GM12878 (cell line): Measurements from ENCODE around the gene DPP6. TPM values are rescaled to one million over a fixed set of nuclear protein-coding genes. Genes with fewer than 3 reads are reported as not detected.

Experiments used
- ATAC-seq: fragments of 200-7000 bp; cut with Tn5 transposase; 3 replicates; pipeline ENCODE4 v1.9.1; 2020; ENCODE audit warnings: mild to moderate bottlenecking, moderate library complexity
- BruUV-seq: library from RNA; stranded (reverse); fragments of 400-500 nt; replicated peaks from 2 replicates; lab custom pipeline; 2021; lab: Mats Ljungman, UMichigan
- CTCF ChIA-PET: fragments of 300-600 bp; sonication (Branson Sonifier 250); formaldehyde crosslinking; extraction: SDS; loops from one replicate; lab custom pipeline; 2021; ENCODE audit warnings: inconsistent platforms; lab: Yijun Ruan, JAX
- POLR2A ChIA-PET: fragments of 350-600 bp; formaldehyde crosslinking; extraction: SDS; loops from one replicate; lab custom pipeline; 2021; ENCODE audit warnings: inconsistent platforms; lab: Charles Lee
- RAD21 ChIA-PET: fragments of 300-600 bp; sonication (Branson Sonifier 250); formaldehyde crosslinking; loops from one replicate; lab custom pipeline; 2023; ENCODE audit warnings: antibody characterized with exemption; ENCODE audit not compliant: unreplicated experiment; lab: Charles Lee
- SMC1A ChIA-PET: fragments of 300-600 bp; sonication (Branson Sonifier 250); formaldehyde crosslinking; loops from one replicate; lab custom pipeline; 2023; ENCODE audit not compliant: unreplicated experiment, uncharacterized antibody; lab: Charles Lee
- DNase-seq: peaks from one replicate; pipeline ENCODE4 v3.0.0-alpha.2; 2011; ENCODE audit warnings: low read depth, low spot score
- FAIRE-seq: peaks from 3 replicates; lab custom pipeline; 2011; peaks lifted over from hg19 to GRCh38; lab: Jason Lieb, UNC
- H2AFZ ChIP-seq: 2 replicates; pipeline ENCODE4 v1.6.0; 2011; ENCODE audit warnings: low read depth, low read length, control low read depth; ENCODE audit not compliant: control insufficient read depth
- H3K27ac ChIP-seq: 2 replicates; pipeline ENCODE4 v1.5.1; 2011; ENCODE audit warnings: control low read depth; ENCODE audit not compliant: control insufficient read depth, insufficient read depth
- H3K27me3 ChIP-seq, 2 experiments: replicated peaks in 1 of 2; 2 replicates each; pipeline versions ENCODE4 v1.6.0 to v1.6.1; 2011; ENCODE audit warnings: low read length in 1 of 2; ENCODE audit not compliant: control insufficient read depth in 2 of 2, insufficient read depth in 2 of 2
- H3K36me3 ChIP-seq, 2 experiments: 2 replicates each; pipeline ENCODE4 v1.5.1; 2011; ENCODE audit warnings: low read length in 1 of 2; ENCODE audit not compliant: control insufficient read depth in 2 of 2, insufficient read depth in 2 of 2
- H3K4me1 ChIP-seq: 2 replicates; pipeline ENCODE4 v1.6.1; 2011; ENCODE audit warnings: mild to moderate bottlenecking, low read length, moderate library complexity, mixed read lengths; ENCODE audit not compliant: control insufficient read depth, insufficient read depth
- H3K4me2 ChIP-seq: 2 replicates; pipeline ENCODE4 v1.6.0; 2011; ENCODE audit warnings: control low read depth; ENCODE audit not compliant: control insufficient read depth, insufficient read depth
- H3K4me3 ChIP-seq: fragments of 200-600 bp; sonication (generic); 2 replicates; pipeline ENCODE4 v1.5.1; 2016
- H3K79me2 ChIP-seq: 2 replicates; pipeline ENCODE4 v1.6.0; 2011; ENCODE audit warnings: low read length; ENCODE audit not compliant: control insufficient read depth, insufficient read depth
- H3K9ac ChIP-seq: 2 replicates; pipeline ENCODE4 v1.8.0; 2011; ENCODE audit warnings: low read length, control low read depth, mixed read lengths; ENCODE audit not compliant: control insufficient read depth, insufficient read depth
- H3K9me3 ChIP-seq: replicated peaks from 3 replicates; pipeline ENCODE4 v1.5.1; 2011; ENCODE audit warnings: mild to moderate bottlenecking, low read length; ENCODE audit not compliant: control insufficient read depth, insufficient read depth
- H4K20me1 ChIP-seq: 2 replicates; pipeline ENCODE4 v1.6.0; 2011; ENCODE audit not compliant: control insufficient read depth, insufficient read depth
- EP300 ChIP-seq, 2 experiments: fragments of 150-350 bp in 1 of 2; IDR thresholded peaks; 2 replicates each; pipeline ENCODE4 v1.6.1; 2011 to 2012; ENCODE audit warnings: low read depth in 2 of 2, low read length in 2 of 2, borderline replicate concordance in 1 of 2, improper control_type of control experiment in 1 of 2, inconsistent platforms in 1 of 2; ENCODE audit not compliant: control insufficient read depth in 1 of 2
- KDM1A ChIP-seq: fragments of 200-600 bp; sonication (generic); IDR thresholded peaks from 2 replicates; pipeline ENCODE4 v1.6.1; 2016; ENCODE audit warnings: borderline replicate concordance
- NFYB ChIP-seq: IDR thresholded peaks from 2 replicates; pipeline ENCODE4 v1.6.1; 2011; ENCODE audit warnings: low read depth, mild to moderate bottlenecking, low read length, improper control_type of control experiment, moderate library complexity; ENCODE audit not compliant: insufficient read depth
- PML ChIP-seq: IDR thresholded peaks from 2 replicates; pipeline ENCODE4 v1.6.1; 2012; ENCODE audit warnings: low read length, inconsistent platforms
- POLR2AphosphoS2 ChIP-seq: IDR thresholded peaks from 2 replicates; pipeline ENCODE4 v1.6.1; 2011; ENCODE audit warnings: low read depth, mild to moderate bottlenecking, low read length, improper control_type of control experiment, moderate library complexity
- WGBS: methylation state at CpG from one replicate; pipeline ENCODE4 v1.1.6; 2016; ENCODE audit warnings: low lambda C conversion rate; ENCODE audit not compliant: insufficient replicate concordance, insufficient coverage; ENCODE audit errors: missing lambda C conversion rate; 5-methylcytosine and 5-hydroxymethylcytosine counted together
- in situ Hi-C: fragments of 300-500 bp; cut with MboI; formaldehyde crosslinking; loops from 9 replicates; pipeline ENCODE4 v1.14.3; 2018; ENCODE audit warnings: mixed read lengths
- intact Hi-C: fragments of 100-400 bp; cut with micrococcal nuclease; formaldehyde crosslinking; loops from one replicate; pipeline ENCODE4 v1.14.2; 2022; ENCODE audit not compliant: unreplicated experiment
- polyA plus RNA-seq, 11 experiments: library from polyadenylated mRNA; depleted of rRNA in 4 of 11; unstranded in 6 of 11; stranded (reverse) in 5 of 11; fragments of >200 nt; fragmentation: Nextera tagmentation in 4 of 11; fragmentation: Illumina TruSeq in 1 of 11; extraction: Ambion mirVana in 4 of 11; extraction: Trizol in 1 of 11; gene quantifications; 1 replicate in 1 of 11; 2 replicates in 10 of 11; pipeline versions ENCODE4 v1.2.1 to v1.2.3, GENCODE V29; 2011 to 2016; ENCODE audit warnings: inconsistent platforms in 2 of 11, missing spikeins in 2 of 11, low read depth in 1 of 11
- total RNA-seq, 4 experiments: library from RNA; depleted of rRNA in 3 of 4; stranded (reverse); fragments of >200 nt in 3 of 4; fragmentation: Illumina TruSeq in 1 of 4; extraction: Trizol in 1 of 4; gene quantifications; 2 replicates each; pipeline versions ENCODE4 v1.2.1 to v1.2.3, GENCODE V29; 2013 to 2021
- TF ChIP-seq, protein P1 (sequence below): IDR thresholded peaks from 2 replicates; pipeline ENCODE4 v1.6.1; 2012; ENCODE audit warnings: low read length, inconsistent platforms

DPP6 gene
- total and polyA plus RNA-seq, 10 of the 15 experiments (the other 5 are each of a cell fraction or from before 2014, with no cell fraction given) = not detected

DNA sequence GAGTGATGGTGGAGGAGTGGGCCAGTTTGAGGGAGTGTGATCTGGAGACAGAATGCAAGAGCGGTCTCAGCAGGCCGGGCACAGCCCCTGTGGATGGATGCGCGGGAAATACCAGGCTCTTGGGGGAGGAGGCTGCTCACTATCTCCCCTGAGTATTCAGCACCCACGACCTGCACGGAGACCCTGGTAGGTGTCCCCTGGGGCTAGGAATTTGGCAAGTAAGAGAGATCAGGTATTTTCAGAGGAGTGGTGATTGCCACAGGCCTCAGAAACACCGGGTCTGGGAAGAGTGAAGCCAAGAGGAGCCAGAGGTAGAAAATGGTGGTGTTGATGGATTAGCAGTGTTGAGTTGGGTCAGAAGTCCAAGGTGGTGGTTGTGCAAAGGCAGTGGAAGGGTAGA is 524.4 kb downstream of the DPP6 start:
- Histone ChIP-seq H3K4me2 (no peak overlapping the region), H3K9ac (no peak overlapping the region), H3K79me2 (no peaks in the 10 kb centered on the region), H3K9me3 (no peaks in the 10 kb centered on the region; the same call in 2 of the 3 replicates), H3K36me3 (no peaks in the 10 kb centered on the region), H3K27me3 (no peaks in the 10 kb centered on the region), H3K4me3 (no peak overlapping the region), H2AFZ (no peak overlapping the region), H3K4me1 (no peaks in the 10 kb centered on the region), H3K27ac (no peak overlapping the region), H4K20me1 (no peaks in the 10 kb centered on the region)
- ChIA-PET POLR2A (no interaction called here), CTCF (no interaction called here), RAD21 (no interaction called here), SMC1A (no interaction called here)
- BruUV-seq = no TSS peak
- no peak for TF ChIP-seq POLR2AphosphoS2
- no peak for TF ChIP-seq KDM1A
- TF ChIP-seq PML = no peak
- TF ChIP-seq, protein P1, sequence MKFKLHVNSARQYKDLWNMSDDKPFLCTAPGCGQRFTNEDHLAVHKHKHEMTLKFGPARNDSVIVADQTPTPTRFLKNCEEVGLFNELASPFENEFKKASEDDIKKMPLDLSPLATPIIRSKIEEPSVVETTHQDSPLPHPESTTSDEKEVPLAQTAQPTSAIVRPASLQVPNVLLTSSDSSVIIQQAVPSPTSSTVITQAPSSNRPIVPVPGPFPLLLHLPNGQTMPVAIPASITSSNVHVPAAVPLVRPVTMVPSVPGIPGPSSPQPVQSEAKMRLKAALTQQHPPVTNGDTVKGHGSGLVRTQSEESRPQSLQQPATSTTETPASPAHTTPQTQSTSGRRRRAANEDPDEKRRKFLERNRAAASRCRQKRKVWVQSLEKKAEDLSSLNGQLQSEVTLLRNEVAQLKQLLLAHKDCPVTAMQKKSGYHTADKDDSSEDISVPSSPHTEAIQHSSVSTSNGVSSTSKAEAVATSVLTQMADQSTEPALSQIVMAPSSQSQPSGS = no peak
- DNase-seq (no peak), FAIRE-seq (no peak), ATAC-seq (no peak)
- intact Hi-C loops = no loop called here
- in situ Hi-C loops = no loop called here
- WGBS = 56% methylated on average over 7 of the region's 7 CpGs

DNA sequence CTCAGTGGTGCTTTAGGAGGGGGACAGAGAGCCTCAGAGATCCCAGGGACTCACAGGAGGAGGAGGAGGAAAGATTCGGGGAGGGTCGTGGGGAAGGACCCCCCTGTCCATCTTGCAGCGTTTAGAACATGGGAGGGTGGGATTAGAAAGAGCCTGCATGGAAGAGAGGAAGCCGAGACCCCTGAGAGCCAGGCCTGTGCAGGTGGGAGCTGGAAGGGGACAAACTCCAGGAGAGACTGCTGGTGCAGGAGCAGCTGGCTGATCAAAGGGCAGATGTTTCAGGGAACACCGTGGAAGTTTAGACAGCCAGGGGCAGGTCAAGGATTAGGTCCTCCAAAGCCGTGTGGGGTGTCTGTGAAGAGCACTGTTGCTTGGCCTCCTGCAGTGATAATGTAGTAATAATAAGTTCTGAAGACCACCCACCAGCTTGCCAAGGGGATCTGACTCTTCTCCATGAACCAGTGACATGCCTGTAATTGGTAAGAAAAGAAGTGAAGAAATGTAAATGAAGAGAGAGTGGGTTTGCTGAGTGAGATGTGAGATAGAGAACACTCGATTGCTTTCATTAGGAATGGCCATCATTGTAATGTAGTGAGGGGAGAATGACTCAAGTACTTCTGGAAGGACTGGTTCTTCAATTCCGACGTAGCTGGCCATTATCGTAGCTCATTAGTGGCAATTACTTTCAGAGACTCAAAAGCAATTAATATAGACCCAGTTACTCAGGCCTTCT is 525.1 kb downstream of the DPP6 start:
- Histone ChIP-seq H3K36me3 (no peaks in the 10 kb centered on the region), H3K4me2 (no peak overlapping the region), H3K27me3 (no peaks in the 10 kb centered on the region), H4K20me1 (no peaks in the 10 kb centered on the region), H2AFZ (no peak overlapping the region), H3K27ac (no peak overlapping the region), H3K79me2 (no peaks in the 10 kb centered on the region), H3K4me1 (no peaks in the 10 kb centered on the region), H3K9ac (no peak overlapping the region), H3K4me3 (no peak overlapping the region), H3K9me3 (no peaks in the 10 kb centered on the region; the same call in 2 of the 3 replicates)
- DNase-seq = no peak
- 55% methylated on average over 10 of the region's 10 CpGs for WGBS
- ChIA-PET CTCF (no interaction called here), SMC1A (no interaction called here), POLR2A (no interaction called here), RAD21 (no interaction called here)
- FAIRE-seq = no peak
- ATAC-seq = no peak
- intact Hi-C loops (no loop called here), in situ Hi-C loops (no loop called here)
- BruUV-seq = no TSS peak
- no peak for TF ChIP-seq NFYB
- TF ChIP-seq EP300 (IDR thresholded peaks at IDR 0.05; ENCODE audit: borderline replicate concordance in 1 of 2, control insufficient read depth in 1 of 2, low read depth in 2 of 2, low read length in 2 of 2) = no peak
